GM12891 (cell line): ENCODE data around the gene DHCR7.

Source experiments
- DNase-seq: peaks from one replicate; pipeline ENCODE4 v3.0.0; 2011; ENCODE audit warnings: low spot score; ENCODE audit not compliant: insufficient read length
- FAIRE-seq: peaks from 2 replicates; lab custom pipeline; 2011; peaks lifted over from hg19 to GRCh38; lab: Jason Lieb, UNC
- PAX5 ChIP-seq: IDR thresholded peaks from 2 replicates; pipeline ENCODE4 v1.6.1; 2011; ENCODE audit warnings: low read length, moderate library complexity, mild to moderate bottlenecking; ENCODE audit not compliant: insufficient read depth, severe bottlenecking
- POLR2A ChIP-seq: IDR thresholded peaks from 2 replicates; pipeline ENCODE4 v1.6.1; 2011; ENCODE audit warnings: low read depth, low read length, control low read depth
- POLR2AphosphoS5 ChIP-seq: IDR thresholded peaks from 2 replicates; pipeline ENCODE4 v1.6.1; 2011; ENCODE audit warnings: low read depth, low read length, control low read depth
- POU2F2 ChIP-seq: IDR thresholded peaks from 2 replicates; pipeline ENCODE4 v1.6.1; 2011; ENCODE audit warnings: low read depth, mild to moderate bottlenecking, control low read depth, low read length, moderate library complexity
- SPI1 ChIP-seq: IDR thresholded peaks from 2 replicates; pipeline ENCODE4 v1.6.1; 2011; ENCODE audit warnings: low read depth, low read length, control low read depth
- TAF1 ChIP-seq: IDR thresholded peaks from 2 replicates; pipeline ENCODE4 v1.6.1; 2011; ENCODE audit warnings: low read depth, low read length, control low read depth

Gene DHCR7

GRCh38 chr11:71391352-71391751, 56.8 kb downstream of the DHCR7 start:
- TF ChIP-seq POU2F2 (no peak), POLR2A (no peak), POLR2AphosphoS5 (no peak), TAF1 (no peak), PAX5 (no peak), SPI1 (no peak)
- FAIRE-seq, result no peak
- no peak for DNase-seq

DNA sequence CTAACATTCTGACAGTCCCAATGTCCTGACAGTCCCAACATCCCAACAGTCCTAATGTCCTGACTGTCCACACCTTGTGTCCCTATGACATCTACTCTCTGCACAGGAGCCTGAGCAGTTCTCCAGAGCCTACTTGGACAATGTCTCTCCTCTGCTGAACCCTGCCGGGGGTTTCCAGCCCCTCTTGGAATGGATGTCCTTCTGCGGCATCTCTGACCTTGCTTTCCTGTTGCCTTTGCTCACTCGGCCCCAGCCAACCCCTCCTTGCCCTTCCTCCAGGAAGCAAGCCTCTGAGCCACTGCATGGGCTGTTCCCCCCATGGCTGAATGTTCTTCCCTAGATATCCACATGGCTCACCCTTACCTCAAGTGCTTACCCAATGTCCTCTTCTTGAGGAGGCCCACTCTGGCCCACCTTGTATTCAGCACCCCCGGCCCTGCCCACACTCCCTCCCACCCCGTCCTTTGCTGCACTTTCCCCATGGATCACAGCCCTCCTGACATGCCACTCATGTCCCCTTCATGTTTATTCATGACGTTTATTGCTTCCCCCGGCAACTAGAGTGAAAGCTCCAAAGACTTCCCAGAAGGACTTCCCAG, 59.5 kb downstream of the DHCR7 start:
- no peak for FAIRE-seq
- TF ChIP-seq POU2F2, result no peak
- TF ChIP-seq PAX5, result no peak
- no peak for TF ChIP-seq POLR2A
- no peak for TF ChIP-seq TAF1
- TF ChIP-seq SPI1, result no peak
- TF ChIP-seq POLR2AphosphoS5, result no peak
- no peak for DNase-seq

- FAIRE-seq (no peak), DNase-seq (no peak)
- no peak for TF ChIP-seq SPI1
- no peak for TF ChIP-seq POU2F2
- TF ChIP-seq POLR2AphosphoS5, result no peak
- no peak for TF ChIP-seq POLR2A
- TF ChIP-seq PAX5, result no peak
These were observed 60.2 kb downstream of the DHCR7 start for GRCh38 chr11:71387784-71388636.

- no peak for DNase-seq
- FAIRE-seq, result no peak
- TF ChIP-seq TAF1 (no peak), SPI1 (no peak), POLR2AphosphoS5 (no peak), POU2F2 (no peak), POLR2A (no peak), PAX5 (no peak)
These were observed 61.0 kb downstream of the DHCR7 start for GRCh38 chr11:71387200-71387599.

- DNase-seq, result no peak
- no peak for TF ChIP-seq POU2F2
- TF ChIP-seq TAF1, result no peak
- no peak for TF ChIP-seq POLR2AphosphoS5
- TF ChIP-seq POLR2A, result no peak
- TF ChIP-seq SPI1, result no peak
- TF ChIP-seq PAX5, result no peak
- no peak for FAIRE-seq
These were observed 62.0 kb downstream of the DHCR7 start for GRCh38 chr11:71386202-71386601.

GRCh38 chr11:71385091-71385490, 63.1 kb downstream of the DHCR7 start:
- TF ChIP-seq SPI1, result no peak
- DNase-seq, result no peak
- FAIRE-seq, result no peak

GRCh38 chr11:71384561-71384960, 63.6 kb downstream of the DHCR7 start:
- TF ChIP-seq TAF1, result no peak
- no peak for TF ChIP-seq POLR2A
- TF ChIP-seq POLR2AphosphoS5, result no peak
- no peak for TF ChIP-seq SPI1
- no peak for TF ChIP-seq PAX5
- no peak for TF ChIP-seq POU2F2
- no peak for FAIRE-seq
- DNase-seq, result no peak
